OCI-LY1 (cell line): ENCODE results near the gene DKK3.

ENCODE experiments used
- H2AFZ ChIP-seq: fragments of 200-600 bp; sonication (generic), shearing (Covaris generic); 2 replicates; pipeline ENCODE4 v1.6.0; 2014; ENCODE audit warnings: antibody characterized with exemption, mild to moderate bottlenecking, low read length
- H3F3A ChIP-seq: fragments of 200-600 bp; sonication (generic), shearing (Covaris generic); 2 replicates; pipeline ENCODE4 v1.6.0; 2014; ENCODE audit warnings: mild to moderate bottlenecking, antibody characterized with exemption, low read length, moderate library complexity; ENCODE audit not compliant: insufficient read depth
- H3K27ac ChIP-seq: fragments of 200-600 bp; sonication (generic); 2 replicates; pipeline ENCODE4 v1.5.1; 2014; ENCODE audit warnings: low read length, mixed run types, mild to moderate bottlenecking, low read depth; ENCODE audit not compliant: poor library complexity, severe bottlenecking
- H3K27me3 ChIP-seq: fragments of 200-600 bp; sonication (generic); 2 replicates; pipeline ENCODE4 v1.6.0; 2014; ENCODE audit warnings: antibody characterized with exemption, mild to moderate bottlenecking, low read length, moderate library complexity; ENCODE audit not compliant: insufficient read depth
- H3K36me3 ChIP-seq: fragments of 200-600 bp; sonication (generic); 2 replicates; pipeline ENCODE4 v1.6.1; 2014; ENCODE audit warnings: mild to moderate bottlenecking, antibody characterized with exemption, low read length, moderate library complexity, mixed read lengths; ENCODE audit not compliant: insufficient read depth
- H3K4me1 ChIP-seq: fragments of 200-600 bp; sonication (generic); 2 replicates; pipeline ENCODE4 v1.5.1; 2014; ENCODE audit warnings: mild to moderate bottlenecking, low read length, moderate library complexity; ENCODE audit not compliant: insufficient read depth, severe bottlenecking
- H3K4me2 ChIP-seq: fragments of 200-600 bp; sonication (generic), shearing (Covaris generic); 2 replicates; pipeline ENCODE4 v1.6.1; 2014; ENCODE audit warnings: low read length
- H3K4me3 ChIP-seq: fragments of 200-600 bp; sonication (generic); 2 replicates; pipeline ENCODE4 v1.5.1; 2014; ENCODE audit warnings: low read length, low read depth, mild to moderate bottlenecking, mixed read lengths; ENCODE audit not compliant: poor library complexity, severe bottlenecking
- H3K79me2 ChIP-seq: fragments of 200-600 bp; shearing (Covaris generic); 2 replicates; pipeline ENCODE4 v1.6.1; 2016; ENCODE audit warnings: mixed run types, low read length, mixed read lengths; ENCODE audit not compliant: insufficient read depth
- H3K9ac ChIP-seq: fragments of 200-600 bp; sonication (generic), shearing (Covaris generic); 2 replicates; pipeline ENCODE4 v1.6.1; 2014; ENCODE audit warnings: mild to moderate bottlenecking, low read length, mixed read lengths
- H3K9me2 ChIP-seq: fragments of 200-600 bp; sonication (generic), shearing (Covaris generic); 2 replicates; pipeline ENCODE4 v1.6.1; 2014; ENCODE audit warnings: low read depth, mild to moderate bottlenecking, low read length, mixed read lengths
- H3K9me3 ChIP-seq: fragments of 200-600 bp; shearing (Covaris generic); 2 replicates; pipeline ENCODE4 v1.6.1; 2014; ENCODE audit warnings: low read length, mixed read lengths
- H4K20me1 ChIP-seq: fragments of 200-600 bp; sonication (generic), shearing (Covaris generic); 2 replicates; pipeline ENCODE4 v1.6.0; 2016; ENCODE audit warnings: mild to moderate bottlenecking, low read length; ENCODE audit not compliant: insufficient read depth
- EZH2 ChIP-seq: fragments of 200-600 bp; sonication (generic), shearing (Covaris generic); IDR thresholded peaks from 2 replicates; pipeline ENCODE4 v1.8.0; 2017; ENCODE audit warnings: borderline replicate concordance, mixed run types, mild to moderate bottlenecking, antibody characterized with exemption, low read length, moderate library complexity, mixed read lengths
- TF ChIP-seq, protein P1 (sequence below): fragments of 200-600 bp; sonication (generic), shearing (Covaris generic); IDR thresholded peaks from 2 replicates; pipeline ENCODE4 v1.5.1; 2017; ENCODE audit warnings: mild to moderate bottlenecking, antibody characterized with exemption, low read length, moderate library complexity, mixed read lengths

Gene DKK3

DNA sequence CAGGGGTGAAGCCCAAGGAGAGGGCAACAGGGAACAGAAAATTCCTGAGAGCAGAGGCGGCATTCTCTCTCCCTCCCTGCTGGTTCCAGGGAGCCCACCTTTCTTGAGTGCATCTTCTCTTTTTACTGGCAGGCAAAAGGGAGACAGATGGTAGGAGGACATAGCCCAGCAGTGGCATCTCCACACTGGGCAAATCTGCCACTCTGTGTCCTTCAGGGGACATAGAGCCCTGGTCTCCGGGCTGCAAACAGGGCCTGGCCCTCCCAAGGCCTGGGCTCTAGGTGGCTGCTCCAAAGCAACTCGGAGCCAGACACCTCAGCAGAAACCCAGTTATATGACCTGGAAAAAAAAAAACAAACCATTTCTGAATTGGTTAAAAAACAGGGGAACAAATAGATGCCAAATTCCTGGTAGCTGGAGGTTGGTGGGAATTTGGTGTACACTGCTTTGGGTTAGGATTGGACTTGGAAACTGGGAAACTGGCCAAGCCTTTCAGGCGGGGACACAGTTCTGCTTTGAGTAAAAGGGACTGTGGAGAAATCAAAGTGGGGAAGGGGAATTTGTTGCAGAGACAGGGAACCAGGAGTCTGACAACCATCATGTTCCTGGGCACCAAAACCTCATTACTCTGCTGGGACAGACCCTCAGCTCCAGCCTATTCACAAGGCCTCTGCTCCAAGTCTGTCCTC is 23.6 kb upstream of the DKK3 start:
- H3K27ac ChIP-seq = no peak overlapping the region
- TF ChIP-seq, protein P1, sequence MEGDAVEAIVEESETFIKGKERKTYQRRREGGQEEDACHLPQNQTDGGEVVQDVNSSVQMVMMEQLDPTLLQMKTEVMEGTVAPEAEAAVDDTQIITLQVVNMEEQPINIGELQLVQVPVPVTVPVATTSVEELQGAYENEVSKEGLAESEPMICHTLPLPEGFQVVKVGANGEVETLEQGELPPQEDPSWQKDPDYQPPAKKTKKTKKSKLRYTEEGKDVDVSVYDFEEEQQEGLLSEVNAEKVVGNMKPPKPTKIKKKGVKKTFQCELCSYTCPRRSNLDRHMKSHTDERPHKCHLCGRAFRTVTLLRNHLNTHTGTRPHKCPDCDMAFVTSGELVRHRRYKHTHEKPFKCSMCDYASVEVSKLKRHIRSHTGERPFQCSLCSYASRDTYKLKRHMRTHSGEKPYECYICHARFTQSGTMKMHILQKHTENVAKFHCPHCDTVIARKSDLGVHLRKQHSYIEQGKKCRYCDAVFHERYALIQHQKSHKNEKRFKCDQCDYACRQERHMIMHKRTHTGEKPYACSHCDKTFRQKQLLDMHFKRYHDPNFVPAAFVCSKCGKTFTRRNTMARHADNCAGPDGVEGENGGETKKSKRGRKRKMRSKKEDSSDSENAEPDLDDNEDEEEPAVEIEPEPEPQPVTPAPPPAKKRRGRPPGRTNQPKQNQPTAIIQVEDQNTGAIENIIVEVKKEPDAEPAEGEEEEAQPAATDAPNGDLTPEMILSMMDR = no peak
- TF ChIP-seq EZH2 = no peak
- H3K9me2 ChIP-seq = no peaks in the 10 kb centered on the region
- H4K20me1 ChIP-seq = no peaks in the 10 kb centered on the region
- no peaks in the 10 kb centered on the region for H3F3A ChIP-seq
- H2AFZ ChIP-seq = no peak overlapping the region
- H3K4me2 ChIP-seq = no peak overlapping the region
- no peak overlapping the region for H3K4me3 ChIP-seq
- H3K36me3 ChIP-seq = no peaks in the 10 kb centered on the region
- no peaks in the 10 kb centered on the region for H3K4me1 ChIP-seq
- no peaks in the 10 kb centered on the region for H3K27me3 ChIP-seq
- no peak overlapping the region for H3K9ac ChIP-seq
- no peaks in the 10 kb centered on the region for H3K9me3 ChIP-seq
- no peaks in the 10 kb centered on the region for H3K79me2 ChIP-seq

GRCh38 chr11:12029738-12030363 is 21.4 kb upstream of the DKK3 start:
- Histone ChIP-seq H3K9ac (no peak overlapping the region), H3K36me3 (no peaks in the 10 kb centered on the region), H3K9me3 (no peaks in the 10 kb centered on the region), H3K27me3 (no peaks in the 10 kb centered on the region; the same call in 1 of the 2 replicates), H3K27ac (no peak overlapping the region), H3K4me3 (no peak overlapping the region), H4K20me1 (no peaks in the 10 kb centered on the region), H2AFZ (no peak overlapping the region), H3K79me2 (no peaks in the 10 kb centered on the region), H3K4me1 (no peaks in the 10 kb centered on the region), H3K4me2 (no peak overlapping the region), H3K9me2 (no peaks in the 10 kb centered on the region), H3F3A (no peaks in the 10 kb centered on the region)
- TF ChIP-seq EZH2 = no peak
- TF ChIP-seq, protein P1 = no peak

- no peak overlapping the region for H3K9ac ChIP-seq
- no peaks in the 10 kb centered on the region for H3K4me1 ChIP-seq
- TF ChIP-seq EZH2 = no peak
- H3K4me2 ChIP-seq = no peak overlapping the region
- H3K9me3 ChIP-seq = no peaks in the 10 kb centered on the region
- H3F3A ChIP-seq = no peaks in the 10 kb centered on the region
- H3K79me2 ChIP-seq = no peaks in the 10 kb centered on the region
- no peaks in the 10 kb centered on the region for H3K9me2 ChIP-seq
- H2AFZ ChIP-seq = no peak overlapping the region
- no peaks in the 10 kb centered on the region for H4K20me1 ChIP-seq
- H3K27me3 ChIP-seq = no peaks in the 10 kb centered on the region; the same call in none of the 2 replicates
- H3K36me3 ChIP-seq = no peaks in the 10 kb centered on the region
- no peak overlapping the region for H3K27ac ChIP-seq
- H3K4me3 ChIP-seq = no peak overlapping the region
Observed at GRCh38 chr11:12029119-12029518, 20.7 kb upstream of the DKK3 start.

- TF ChIP-seq, protein P1 = no peak
- no peak for TF ChIP-seq EZH2
- Histone ChIP-seq H3K9me2 (no peaks in the 10 kb centered on the region), H3K4me3 (no peak overlapping the region), H3K9ac (no peak overlapping the region), H3K4me2 (no peak overlapping the region), H3K9me3 (no peaks in the 10 kb centered on the region), H3K79me2 (no peaks in the 10 kb centered on the region), H3F3A (no peaks in the 10 kb centered on the region), H3K27ac (no peak overlapping the region), H2AFZ (no peak overlapping the region), H3K36me3 (no peaks in the 10 kb centered on the region), H3K4me1 (no peaks in the 10 kb centered on the region), H3K27me3 (no peaks in the 10 kb centered on the region; the same call in none of the 2 replicates), H4K20me1 (no peaks in the 10 kb centered on the region)
Observed at GRCh38 chr11:12028303-12028702, 19.9 kb upstream of the DKK3 start.
